ENCODE data around the gene TUBB2A.

DNA sequence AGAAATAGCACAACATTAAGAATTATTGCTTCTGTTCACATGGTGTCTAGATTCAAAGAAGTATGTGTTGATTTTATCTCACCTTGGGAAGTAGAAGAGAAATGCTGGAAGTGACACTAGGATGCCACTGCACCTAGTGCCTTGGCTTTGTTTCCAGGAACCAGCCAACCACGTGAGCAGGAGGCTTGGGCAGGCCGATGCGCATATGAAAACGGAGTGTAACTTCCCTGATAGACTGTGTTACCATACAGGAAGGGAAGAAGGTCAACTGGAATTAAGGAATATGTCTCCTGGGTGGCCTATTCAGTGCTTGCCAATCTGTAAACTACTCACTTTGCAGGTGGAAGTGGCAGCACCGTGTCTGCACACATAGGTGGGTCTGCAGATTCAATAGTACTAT lies 42.0 kb upstream of the TUBB2A start:
- TF ChIP-seq POLR2A (IDR thresholded peaks at IDR 0.05) (no peak), POLR2AphosphoS5 (IDR thresholded peaks at IDR 0.05) (no peak)
- TF ChIP-seq, protein P1, sequence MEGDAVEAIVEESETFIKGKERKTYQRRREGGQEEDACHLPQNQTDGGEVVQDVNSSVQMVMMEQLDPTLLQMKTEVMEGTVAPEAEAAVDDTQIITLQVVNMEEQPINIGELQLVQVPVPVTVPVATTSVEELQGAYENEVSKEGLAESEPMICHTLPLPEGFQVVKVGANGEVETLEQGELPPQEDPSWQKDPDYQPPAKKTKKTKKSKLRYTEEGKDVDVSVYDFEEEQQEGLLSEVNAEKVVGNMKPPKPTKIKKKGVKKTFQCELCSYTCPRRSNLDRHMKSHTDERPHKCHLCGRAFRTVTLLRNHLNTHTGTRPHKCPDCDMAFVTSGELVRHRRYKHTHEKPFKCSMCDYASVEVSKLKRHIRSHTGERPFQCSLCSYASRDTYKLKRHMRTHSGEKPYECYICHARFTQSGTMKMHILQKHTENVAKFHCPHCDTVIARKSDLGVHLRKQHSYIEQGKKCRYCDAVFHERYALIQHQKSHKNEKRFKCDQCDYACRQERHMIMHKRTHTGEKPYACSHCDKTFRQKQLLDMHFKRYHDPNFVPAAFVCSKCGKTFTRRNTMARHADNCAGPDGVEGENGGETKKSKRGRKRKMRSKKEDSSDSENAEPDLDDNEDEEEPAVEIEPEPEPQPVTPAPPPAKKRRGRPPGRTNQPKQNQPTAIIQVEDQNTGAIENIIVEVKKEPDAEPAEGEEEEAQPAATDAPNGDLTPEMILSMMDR (IDR thresholded peaks at IDR 0.05 in 8 of 11, conservative IDR thresholded peaks at IDR 0.05 in 3 of 11) = no peak
